DND-41 (cell line): ENCODE measurements around the gene URB1.

Source experiments
- EZH2 ChIP-seq: IDR thresholded peaks from 3 replicates; pipeline ENCODE4 v1.6.1; 2012; ENCODE audit warnings: borderline replicate concordance, low read depth, mild to moderate bottlenecking, moderate library complexity, low read length, inconsistent platforms; ENCODE audit not compliant: severe bottlenecking
- TF ChIP-seq, protein P1 (sequence below): IDR thresholded peaks from 2 replicates; pipeline ENCODE4 v1.5.1; 2012; ENCODE audit warnings: borderline replicate concordance, low read length, moderate library complexity, mild to moderate bottlenecking; ENCODE audit not compliant: poor library complexity, severe bottlenecking; ENCODE audit errors: extremely low read depth

DNA sequence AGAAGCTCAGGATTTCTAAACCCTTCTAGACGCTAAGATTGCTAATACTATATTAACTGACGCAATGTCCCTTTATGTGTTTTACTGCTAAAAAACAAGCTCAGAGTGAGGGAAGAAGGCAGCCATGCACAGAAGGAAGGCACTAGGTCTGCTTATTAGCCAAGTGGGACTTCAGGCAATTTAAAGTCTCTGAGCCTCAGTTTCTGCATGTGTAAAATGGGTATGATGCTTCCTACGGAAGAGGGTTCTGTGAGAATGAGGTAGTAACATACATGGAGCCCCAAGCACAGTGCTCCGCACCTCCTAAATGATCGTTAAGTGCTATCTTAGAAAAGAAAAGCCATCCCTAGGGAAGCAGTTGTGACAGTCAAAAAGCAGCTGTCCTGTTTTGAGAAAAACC, 130.9 kb downstream of the URB1 start:
- no peak for TF ChIP-seq EZH2
- TF ChIP-seq, protein P1, sequence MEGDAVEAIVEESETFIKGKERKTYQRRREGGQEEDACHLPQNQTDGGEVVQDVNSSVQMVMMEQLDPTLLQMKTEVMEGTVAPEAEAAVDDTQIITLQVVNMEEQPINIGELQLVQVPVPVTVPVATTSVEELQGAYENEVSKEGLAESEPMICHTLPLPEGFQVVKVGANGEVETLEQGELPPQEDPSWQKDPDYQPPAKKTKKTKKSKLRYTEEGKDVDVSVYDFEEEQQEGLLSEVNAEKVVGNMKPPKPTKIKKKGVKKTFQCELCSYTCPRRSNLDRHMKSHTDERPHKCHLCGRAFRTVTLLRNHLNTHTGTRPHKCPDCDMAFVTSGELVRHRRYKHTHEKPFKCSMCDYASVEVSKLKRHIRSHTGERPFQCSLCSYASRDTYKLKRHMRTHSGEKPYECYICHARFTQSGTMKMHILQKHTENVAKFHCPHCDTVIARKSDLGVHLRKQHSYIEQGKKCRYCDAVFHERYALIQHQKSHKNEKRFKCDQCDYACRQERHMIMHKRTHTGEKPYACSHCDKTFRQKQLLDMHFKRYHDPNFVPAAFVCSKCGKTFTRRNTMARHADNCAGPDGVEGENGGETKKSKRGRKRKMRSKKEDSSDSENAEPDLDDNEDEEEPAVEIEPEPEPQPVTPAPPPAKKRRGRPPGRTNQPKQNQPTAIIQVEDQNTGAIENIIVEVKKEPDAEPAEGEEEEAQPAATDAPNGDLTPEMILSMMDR, result no peak
